ENCODE data around the gene INSYN2B.

Gene INSYN2B

GRCh38 chr5:169895926-169896325 lies 84.4 kb downstream of the INSYN2B start:
- DNase-seq (ENCODE audit: extremely low spot score), result no peak
- CTCF ChIA-PET, result no interaction called here
- POLR2A ChIA-PET, result no interaction called here
- TF ChIP-seq FOXM1 (IDR thresholded peaks at IDR 0.05; ENCODE audit: borderline replicate concordance), result no peak
- no peak for TF ChIP-seq BHLHE40 (IDR thresholded peaks at IDR 0.05; ENCODE audit: borderline replicate concordance)
- no peak for TF ChIP-seq L3MBTL2 (conservative IDR thresholded peaks at IDR 0.05)
- TF ChIP-seq ARNT (IDR thresholded peaks at IDR 0.05), result no peak
- no peak for TF ChIP-seq ELF4 (IDR thresholded peaks at IDR 0.05)
- no peak for TF ChIP-seq TARDBP (IDR thresholded peaks at IDR 0.05)
- TF ChIP-seq LEF1 (IDR thresholded peaks at IDR 0.05; ENCODE audit: borderline replicate concordance), result no peak
- TF ChIP-seq SP1 (IDR thresholded peaks at IDR 0.05), result no peak
- TF ChIP-seq FOXA1 (IDR thresholded peaks at IDR 0.05), result no peak
- no peak for TF ChIP-seq CTBP1 (IDR thresholded peaks at IDR 0.05; ENCODE audit: borderline replicate concordance)
- no peak for TF ChIP-seq ZNF384 (IDR thresholded peaks at IDR 0.05)
- TF ChIP-seq FOXK2 (IDR thresholded peaks at IDR 0.05), result no peak
- no peak for TF ChIP-seq NFRKB (IDR thresholded peaks at IDR 0.05)
- TF ChIP-seq PKNOX1 (IDR thresholded peaks at IDR 0.05), result no peak
- TF ChIP-seq SUZ12 (IDR thresholded peaks at IDR 0.05), result no peak
- no peak for TF ChIP-seq HDGF (IDR thresholded peaks at IDR 0.05; ENCODE audit: borderline replicate concordance)

GRCh38 chr5:169893571-169893970 lies 86.7 kb downstream of the INSYN2B start:
- CTCF ChIA-PET, result no interaction called here
- DNase-seq (ENCODE audit: extremely low spot score), result no peak
- POLR2A ChIA-PET, result no interaction called here
- no peak for TF ChIP-seq ELF4 (IDR thresholded peaks at IDR 0.05)
- no peak for TF ChIP-seq LEF1 (IDR thresholded peaks at IDR 0.05; ENCODE audit: borderline replicate concordance)
- no peak for TF ChIP-seq BHLHE40 (IDR thresholded peaks at IDR 0.05; ENCODE audit: borderline replicate concordance)
- no peak for TF ChIP-seq PKNOX1 (IDR thresholded peaks at IDR 0.05)
- no peak for TF ChIP-seq NFRKB (IDR thresholded peaks at IDR 0.05)
- no peak for TF ChIP-seq FOXK2 (IDR thresholded peaks at IDR 0.05)
- no peak for TF ChIP-seq ZNF384 (IDR thresholded peaks at IDR 0.05)
- TF ChIP-seq SP1 (IDR thresholded peaks at IDR 0.05), result no peak
- TF ChIP-seq FOXM1 (IDR thresholded peaks at IDR 0.05; ENCODE audit: borderline replicate concordance), result no peak
- TF ChIP-seq CTBP1 (IDR thresholded peaks at IDR 0.05; ENCODE audit: borderline replicate concordance), result no peak
- TF ChIP-seq SUZ12 (IDR thresholded peaks at IDR 0.05), result no peak
- TF ChIP-seq L3MBTL2 (conservative IDR thresholded peaks at IDR 0.05), result no peak
- no peak for TF ChIP-seq FOXA1 (IDR thresholded peaks at IDR 0.05)
- no peak for TF ChIP-seq TARDBP (IDR thresholded peaks at IDR 0.05)
- no peak for TF ChIP-seq HDGF (IDR thresholded peaks at IDR 0.05; ENCODE audit: borderline replicate concordance)
- TF ChIP-seq ARNT (IDR thresholded peaks at IDR 0.05), result no peak

DNA sequence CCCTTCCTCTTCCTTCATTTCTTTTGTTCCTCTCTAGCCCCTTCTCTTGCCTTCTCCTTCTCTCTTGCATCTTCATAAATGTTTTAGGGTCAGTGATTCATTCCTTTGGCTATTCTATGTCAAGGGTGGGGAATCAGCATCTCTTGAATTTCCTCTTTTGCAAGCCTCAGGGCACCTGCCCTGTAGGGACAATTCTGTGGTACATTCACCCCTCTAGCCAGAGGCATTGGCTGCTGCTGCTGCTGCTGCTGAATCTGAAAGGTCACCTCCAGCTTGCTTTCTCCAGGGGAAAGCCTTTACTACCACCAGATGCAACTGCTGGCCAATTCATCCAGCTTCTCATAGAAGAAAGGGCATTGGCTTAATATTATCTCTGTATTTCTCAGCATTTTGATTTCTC lies 87.3 kb downstream of the INSYN2B start:
- POLR2A ChIA-PET, result no interaction called here
- TF ChIP-seq CTBP1 (IDR thresholded peaks at IDR 0.05; ENCODE audit: borderline replicate concordance) (no peak), LEF1 (IDR thresholded peaks at IDR 0.05; ENCODE audit: borderline replicate concordance) (no peak), PKNOX1 (IDR thresholded peaks at IDR 0.05) (no peak), ARNT (IDR thresholded peaks at IDR 0.05) (no peak), FOXA1 (IDR thresholded peaks at IDR 0.05) (no peak), L3MBTL2 (conservative IDR thresholded peaks at IDR 0.05) (no peak), BHLHE40 (IDR thresholded peaks at IDR 0.05; ENCODE audit: borderline replicate concordance) (no peak), ZNF384 (IDR thresholded peaks at IDR 0.05) (no peak), HDGF (IDR thresholded peaks at IDR 0.05; ENCODE audit: borderline replicate concordance) (no peak), NFRKB (IDR thresholded peaks at IDR 0.05) (no peak), FOXK2 (IDR thresholded peaks at IDR 0.05) (no peak), SUZ12 (IDR thresholded peaks at IDR 0.05) (no peak), ELF4 (IDR thresholded peaks at IDR 0.05) (no peak)
- DNase-seq (ENCODE audit: extremely low spot score), result no peak
- CTCF ChIA-PET, result no interaction called here

GRCh38 chr5:169889572-169889971 lies 90.7 kb downstream of the INSYN2B start:
- DNase-seq (ENCODE audit: extremely low spot score), result no peak
- no peak for TF ChIP-seq ELF4 (IDR thresholded peaks at IDR 0.05)
- TF ChIP-seq CTBP1 (IDR thresholded peaks at IDR 0.05; ENCODE audit: borderline replicate concordance), result no peak
- no peak for TF ChIP-seq L3MBTL2 (conservative IDR thresholded peaks at IDR 0.05)
- no peak for TF ChIP-seq LEF1 (IDR thresholded peaks at IDR 0.05; ENCODE audit: borderline replicate concordance)
- no peak for TF ChIP-seq HDGF (IDR thresholded peaks at IDR 0.05; ENCODE audit: borderline replicate concordance)
- TF ChIP-seq FOXM1 (IDR thresholded peaks at IDR 0.05; ENCODE audit: borderline replicate concordance), result no peak
- TF ChIP-seq NFRKB (IDR thresholded peaks at IDR 0.05), result no peak
- ChIA-PET POLR2A (no interaction called here), CTCF (no interaction called here)

GRCh38 chr5:169886677-169887076 lies 93.6 kb downstream of the INSYN2B start:
- DNase-seq (ENCODE audit: extremely low spot score), result no peak
- TF ChIP-seq BHLHE40 (IDR thresholded peaks at IDR 0.05; ENCODE audit: borderline replicate concordance), result no peak
- TF ChIP-seq CTBP1 (IDR thresholded peaks at IDR 0.05; ENCODE audit: borderline replicate concordance), result no peak
- TF ChIP-seq SP1 (IDR thresholded peaks at IDR 0.05), result no peak
- TF ChIP-seq HDGF (IDR thresholded peaks at IDR 0.05; ENCODE audit: borderline replicate concordance), result no peak
- no peak for TF ChIP-seq PKNOX1 (IDR thresholded peaks at IDR 0.05)
- no peak for TF ChIP-seq ZNF384 (IDR thresholded peaks at IDR 0.05)
- TF ChIP-seq SUZ12 (IDR thresholded peaks at IDR 0.05), result no peak
- no peak for TF ChIP-seq NFRKB (IDR thresholded peaks at IDR 0.05)
- no peak for TF ChIP-seq FOXM1 (IDR thresholded peaks at IDR 0.05; ENCODE audit: borderline replicate concordance)
- no peak for TF ChIP-seq L3MBTL2 (conservative IDR thresholded peaks at IDR 0.05)
- TF ChIP-seq ARNT (IDR thresholded peaks at IDR 0.05), result no peak
- TF ChIP-seq TARDBP (IDR thresholded peaks at IDR 0.05), result no peak
- TF ChIP-seq FOXA1 (IDR thresholded peaks at IDR 0.05), result no peak
- no peak for TF ChIP-seq FOXK2 (IDR thresholded peaks at IDR 0.05)
- TF ChIP-seq LEF1 (IDR thresholded peaks at IDR 0.05; ENCODE audit: borderline replicate concordance), result no peak
- no peak for TF ChIP-seq ELF4 (IDR thresholded peaks at IDR 0.05)
- CTCF ChIA-PET, result no interaction called here
- POLR2A ChIA-PET, result no interaction called here
